Spleen (tissue), 7 donors: Measurements from ENCODE around the gene RNF128.

ENCODE experiments used
- POLR2A ChIP-seq, 3 donors: fragments of 450-650 bp; IDR thresholded peaks; one replicate each; pipeline ENCODE4 v1.5.1; 2017; ENCODE audit warnings: antibody characterized with exemption in 3 of 3, mild to moderate bottlenecking in 1 of 3
- POLR2AphosphoS5 ChIP-seq, 3 donors: sonication (generic); formaldehyde crosslinking; IDR thresholded peaks; one replicate each; pipeline ENCODE4 v1.5.1; 2017; ENCODE audit warnings: antibody characterized with exemption in 3 of 3
- TF ChIP-seq, protein P1 (sequence below), 11 experiments: fragments of 200-600 bp in 7 of 11; fragments of 450-650 bp in 4 of 11; sonication (generic) in 4 of 11; IDR thresholded peaks in 8 of 11; conservative IDR thresholded peaks in 3 of 11; 1 replicate in 7 of 11; 2 replicates in 4 of 11; pipeline versions ENCODE4 v1.4.0 to v1.8.0; 2016 to 2021; ENCODE audit warnings: antibody characterized with exemption in 11 of 11, inconsistent platforms in 4 of 11, mild to moderate bottlenecking in 1 of 11
- donor health status: DM: no; HTN: no; CAD: no; lungs with moderate emphysema.
- donor health status: DM: no; HTN: no; CAD: no.
- donor health status: DM: no; HTN: no; CAD: no.

DNA sequence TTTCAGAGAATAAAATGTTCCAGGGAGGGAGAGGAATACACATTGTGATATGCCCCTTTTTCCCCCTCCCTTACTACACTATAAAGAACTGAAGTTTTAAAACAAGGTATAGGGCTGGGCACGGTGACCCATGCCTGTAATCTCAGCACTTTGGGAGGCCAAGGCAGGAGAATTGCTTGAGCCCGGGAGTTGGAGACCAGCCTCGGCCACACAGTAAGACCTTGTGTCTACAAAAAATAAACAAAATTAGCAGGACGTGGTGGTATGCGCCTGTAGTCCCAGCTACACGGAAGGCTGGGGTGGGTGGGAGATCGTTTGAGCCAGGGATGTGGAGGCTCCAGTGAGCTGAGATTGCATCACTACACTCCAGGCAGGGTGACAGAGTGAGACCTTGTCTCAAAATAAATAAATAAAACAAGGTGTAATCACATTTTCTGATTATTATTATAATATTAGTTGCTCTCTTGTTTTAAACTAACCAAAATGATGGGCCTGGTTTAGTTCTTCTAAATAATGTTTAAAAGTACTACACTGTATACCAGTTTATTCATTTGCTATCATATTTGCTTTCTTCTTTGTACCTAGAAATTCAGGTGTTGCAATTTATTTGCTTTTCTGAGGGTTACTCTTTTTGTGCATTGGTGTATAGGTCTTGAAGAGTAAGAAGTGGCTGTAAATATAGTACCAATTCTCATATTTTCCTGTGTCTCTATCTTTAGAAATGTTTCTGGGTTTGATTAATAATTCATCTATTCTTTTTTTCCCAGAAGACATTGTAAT is 84.8 kb downstream of the RNF128 start:
- TF ChIP-seq, protein P1, sequence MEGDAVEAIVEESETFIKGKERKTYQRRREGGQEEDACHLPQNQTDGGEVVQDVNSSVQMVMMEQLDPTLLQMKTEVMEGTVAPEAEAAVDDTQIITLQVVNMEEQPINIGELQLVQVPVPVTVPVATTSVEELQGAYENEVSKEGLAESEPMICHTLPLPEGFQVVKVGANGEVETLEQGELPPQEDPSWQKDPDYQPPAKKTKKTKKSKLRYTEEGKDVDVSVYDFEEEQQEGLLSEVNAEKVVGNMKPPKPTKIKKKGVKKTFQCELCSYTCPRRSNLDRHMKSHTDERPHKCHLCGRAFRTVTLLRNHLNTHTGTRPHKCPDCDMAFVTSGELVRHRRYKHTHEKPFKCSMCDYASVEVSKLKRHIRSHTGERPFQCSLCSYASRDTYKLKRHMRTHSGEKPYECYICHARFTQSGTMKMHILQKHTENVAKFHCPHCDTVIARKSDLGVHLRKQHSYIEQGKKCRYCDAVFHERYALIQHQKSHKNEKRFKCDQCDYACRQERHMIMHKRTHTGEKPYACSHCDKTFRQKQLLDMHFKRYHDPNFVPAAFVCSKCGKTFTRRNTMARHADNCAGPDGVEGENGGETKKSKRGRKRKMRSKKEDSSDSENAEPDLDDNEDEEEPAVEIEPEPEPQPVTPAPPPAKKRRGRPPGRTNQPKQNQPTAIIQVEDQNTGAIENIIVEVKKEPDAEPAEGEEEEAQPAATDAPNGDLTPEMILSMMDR (IDR thresholded peaks at IDR 0.05 in 8 of 11, conservative IDR thresholded peaks at IDR 0.05 in 3 of 11), result no peak
- TF ChIP-seq POLR2A (IDR thresholded peaks at IDR 0.05) (no peak), POLR2AphosphoS5 (IDR thresholded peaks at IDR 0.05) (no peak)
